ENCODE measurements around the gene PRCD.

The PRCD gene

DNA sequence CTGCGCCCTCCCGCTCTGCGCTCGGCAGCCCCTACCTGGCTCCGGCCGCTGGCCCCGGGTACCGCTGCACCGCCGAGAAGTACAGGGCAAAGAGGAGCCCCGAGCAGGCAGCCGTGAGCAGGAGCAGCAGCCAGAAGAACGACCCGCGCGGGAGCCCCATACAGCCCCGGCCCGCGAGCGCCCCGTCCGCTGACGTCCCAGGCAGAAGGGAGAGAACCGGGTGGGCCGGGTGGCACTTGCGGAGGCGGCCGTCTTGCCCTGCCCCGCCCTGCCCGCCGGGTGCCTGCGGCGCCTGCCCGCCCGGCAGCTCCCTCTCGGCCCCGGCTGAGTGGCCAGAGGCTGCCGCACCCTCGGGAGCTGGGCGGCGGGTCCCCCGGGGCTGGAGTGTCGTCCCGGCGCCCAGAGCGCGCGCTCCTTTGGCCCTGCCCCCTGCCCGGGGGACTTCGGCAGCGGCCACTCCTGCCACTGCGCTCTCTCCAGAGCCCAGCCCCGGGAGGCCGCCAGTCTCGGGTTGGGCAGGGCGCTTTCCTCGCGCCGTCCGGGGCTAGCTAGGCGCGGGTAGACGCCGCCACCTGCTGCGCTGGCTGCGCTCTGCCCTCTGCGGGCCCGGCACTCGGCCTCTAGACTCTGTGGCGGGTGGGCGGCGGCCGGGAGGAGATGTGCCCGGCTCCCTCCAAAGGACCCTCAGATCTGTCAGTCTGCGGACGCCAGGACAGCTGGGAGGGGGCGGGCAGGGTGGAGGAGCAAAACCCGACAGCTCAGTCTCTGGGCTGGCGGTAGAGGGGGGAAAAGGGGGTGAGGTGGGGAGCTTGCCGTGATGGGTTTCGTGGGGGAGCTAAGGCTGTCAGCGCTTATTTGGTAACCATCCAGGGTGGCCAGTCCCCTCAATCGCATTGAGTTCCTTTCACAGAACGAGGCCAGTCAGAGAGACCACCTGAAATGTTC lies 46.1 kb downstream of the PRCD start, which contains the start of gene ST6GALNAC2:
ST6GALNAC2 (minus strand) TSS at position 212 of the 945 bp plus-strand sequence; CDS start at position 160, 52 bp downstream.
- no peaks in the 10 kb centered on the region for H3K9me3 Mint-ChIP-seq
- H3K4me3 Mint-ChIP-seq = peak within 1 kb of the TSS; percentile 60
- H3K27ac Mint-ChIP-seq = no peak within 1 kb of the TSS
- no peaks in the 10 kb centered on the region for H3K4me1 Mint-ChIP-seq (ENCODE audit: low read depth)
- H3K36me3 Mint-ChIP-seq (ENCODE audit: low read depth) = no peaks in the 10 kb centered on the region
- peaks cover 74% of the 10 kb centered on the region for H3K27me3 Mint-ChIP-seq (ENCODE audit: low read depth)

GRCh38 chr17:76586741-76587487 lies 47.1 kb downstream of the PRCD start:
- H3K4me3 Mint-ChIP-seq = no peak overlapping the region
- H3K27me3 Mint-ChIP-seq (ENCODE audit: low read depth) = peaks cover 77% of the 10 kb centered on the region
- H3K9me3 Mint-ChIP-seq = no peaks in the 10 kb centered on the region
- H3K4me1 Mint-ChIP-seq (ENCODE audit: low read depth) = no peaks in the 10 kb centered on the region
- no peaks in the 10 kb centered on the region for H3K36me3 Mint-ChIP-seq (ENCODE audit: low read depth)
- no peak overlapping the region for H3K27ac Mint-ChIP-seq

DNA sequence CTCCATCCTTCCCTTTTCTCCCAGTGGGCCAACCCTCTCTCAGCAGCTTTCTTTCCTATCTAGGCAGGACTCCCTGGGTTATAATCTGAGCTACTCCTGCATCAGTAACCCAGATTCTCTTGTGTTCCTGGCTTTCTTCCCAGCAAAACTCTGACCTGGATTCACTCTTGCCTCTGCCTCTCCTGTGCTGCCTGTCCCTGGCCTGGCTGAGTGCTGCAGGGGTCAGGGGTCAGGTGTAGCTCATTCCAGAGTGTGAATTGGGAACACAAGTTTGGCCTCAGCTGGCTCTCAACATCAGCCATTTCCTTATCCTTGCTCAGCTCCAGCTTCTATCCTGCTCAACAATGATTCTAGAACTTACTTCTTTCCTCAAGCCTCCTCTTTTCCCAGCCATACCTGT lies 48.3 kb downstream of the PRCD start:
- Mint-ChIP-seq H3K27me3 (ENCODE audit: low read depth) (peaks cover 71% of the 10 kb centered on the region), H3K36me3 (ENCODE audit: low read depth) (no peaks in the 10 kb centered on the region), H3K9me3 (no peaks in the 10 kb centered on the region), H3K4me1 (ENCODE audit: low read depth) (no peaks in the 10 kb centered on the region), H3K27ac (no peak overlapping the region), H3K4me3 (no peak overlapping the region)

DNA sequence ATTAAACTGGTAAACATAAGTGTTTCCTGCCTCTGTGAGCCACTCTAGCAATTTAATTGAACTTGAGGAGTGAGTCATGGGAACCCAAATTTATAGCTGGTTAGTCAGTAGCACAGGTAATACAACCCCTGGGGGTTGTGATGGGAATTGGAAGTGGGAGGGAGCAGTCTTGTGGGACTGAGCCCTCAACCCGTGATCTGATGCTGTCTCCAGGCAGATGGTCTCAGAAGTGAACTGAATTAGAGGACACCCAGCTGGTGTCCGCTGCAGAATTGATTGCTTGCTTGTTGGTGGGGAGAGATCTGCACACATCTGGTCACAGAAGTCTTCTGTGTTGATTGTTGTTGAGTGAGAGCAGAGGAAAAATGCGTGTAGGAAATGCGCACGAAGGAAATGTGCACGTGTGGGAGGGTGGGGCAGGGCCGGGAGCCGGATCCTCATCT lies 53.6 kb downstream of the PRCD start:
- H3K27me3 Mint-ChIP-seq (ENCODE audit: low read depth) = peaks cover 35% of the 10 kb centered on the region
- no peak overlapping the region for H3K4me3 Mint-ChIP-seq
- no peak overlapping the region for H3K27ac Mint-ChIP-seq
- H3K9me3 Mint-ChIP-seq = no peaks in the 10 kb centered on the region
- H3K4me1 Mint-ChIP-seq (ENCODE audit: low read depth) = peaks cover 2% of the 10 kb centered on the region
- H3K36me3 Mint-ChIP-seq (ENCODE audit: low read depth) = no peaks in the 10 kb centered on the region

- Mint-ChIP-seq H3K27ac (no peak overlapping the region), H3K4me1 (ENCODE audit: low read depth) (peaks cover 5% of the 10 kb centered on the region), H3K36me3 (ENCODE audit: low read depth) (no peaks in the 10 kb centered on the region), H3K9me3 (no peaks in the 10 kb centered on the region), H3K27me3 (ENCODE audit: low read depth) (peaks cover 35% of the 10 kb centered on the region), H3K4me3 (no peak overlapping the region)
Measured at GRCh38 chr17:76593959-76594358, 54.1 kb downstream of the PRCD start.

- H3K9me3 Mint-ChIP-seq = no peaks in the 10 kb centered on the region
- H3K4me1 Mint-ChIP-seq (ENCODE audit: low read depth) = peaks cover 5% of the 10 kb centered on the region
- no peaks in the 10 kb centered on the region for H3K36me3 Mint-ChIP-seq (ENCODE audit: low read depth)
- peaks cover 28% of the 10 kb centered on the region for H3K27me3 Mint-ChIP-seq (ENCODE audit: low read depth)
- H3K27ac Mint-ChIP-seq = no peak overlapping the region
- H3K4me3 Mint-ChIP-seq = no peak overlapping the region
Measured at GRCh38 chr17:76594690-76595089, 54.8 kb downstream of the PRCD start.
